Neural progenitor cell (in vitro differentiated cells): ENCODE measurements around the gene ZP2.

Source experiments
- EZH2 ChIP-seq: fragments of 200-600 bp; sonication (generic); IDR thresholded peaks from 2 replicates; pipeline ENCODE4 v1.6.1; 2017; ENCODE audit warnings: antibody characterized with exemption, mild to moderate bottlenecking, moderate library complexity
- EZH2phosphoT487 ChIP-seq: fragments of 200-600 bp; sonication (generic); IDR thresholded peaks from 2 replicates; pipeline ENCODE4 v1.6.1; 2017; ENCODE audit warnings: antibody characterized with exemption
- TF ChIP-seq, protein P1 (sequence below): fragments of 200-600 bp; sonication (generic); IDR thresholded peaks from 2 replicates; pipeline ENCODE4 v1.5.1; 2017; ENCODE audit warnings: antibody characterized with exemption, mild to moderate bottlenecking

DNA sequence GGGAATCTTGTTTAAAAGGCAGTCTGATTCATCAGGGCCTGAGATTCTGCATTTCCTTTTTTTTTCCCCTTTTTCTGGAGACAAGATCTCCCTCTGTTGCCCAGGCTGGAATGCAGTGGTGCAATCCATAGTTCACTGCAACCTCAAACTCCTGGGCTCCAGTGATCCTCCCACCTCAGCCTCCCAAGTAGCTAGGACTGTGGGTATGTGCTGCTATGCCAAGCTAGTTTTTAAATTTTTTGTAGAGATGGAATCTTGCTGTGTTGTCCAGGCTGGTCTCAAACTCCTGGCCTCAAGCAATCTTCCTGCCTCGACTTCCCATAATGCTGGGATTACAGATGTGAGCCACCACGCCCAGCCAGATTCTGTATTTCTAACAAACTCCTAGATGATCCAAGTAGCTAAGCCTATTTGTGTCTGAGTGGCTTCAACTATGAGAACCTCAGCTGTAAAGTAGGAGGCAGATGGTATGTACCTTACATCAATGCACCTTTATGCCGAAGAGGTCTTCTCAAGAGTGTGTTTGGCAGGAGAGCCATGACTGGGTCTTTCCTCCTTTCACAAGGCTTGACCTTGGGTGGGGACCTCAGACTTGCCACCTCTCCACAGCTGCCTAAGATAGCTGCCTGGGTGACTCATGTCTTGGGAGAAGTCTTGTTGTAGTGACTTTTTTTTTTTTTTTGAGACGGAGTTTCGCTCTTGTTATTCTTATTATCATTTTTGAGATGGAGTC is 42.0 kb downstream of the ZP2 start:
- TF ChIP-seq EZH2phosphoT487 (no peak), EZH2 (no peak)
- TF ChIP-seq, protein P1, sequence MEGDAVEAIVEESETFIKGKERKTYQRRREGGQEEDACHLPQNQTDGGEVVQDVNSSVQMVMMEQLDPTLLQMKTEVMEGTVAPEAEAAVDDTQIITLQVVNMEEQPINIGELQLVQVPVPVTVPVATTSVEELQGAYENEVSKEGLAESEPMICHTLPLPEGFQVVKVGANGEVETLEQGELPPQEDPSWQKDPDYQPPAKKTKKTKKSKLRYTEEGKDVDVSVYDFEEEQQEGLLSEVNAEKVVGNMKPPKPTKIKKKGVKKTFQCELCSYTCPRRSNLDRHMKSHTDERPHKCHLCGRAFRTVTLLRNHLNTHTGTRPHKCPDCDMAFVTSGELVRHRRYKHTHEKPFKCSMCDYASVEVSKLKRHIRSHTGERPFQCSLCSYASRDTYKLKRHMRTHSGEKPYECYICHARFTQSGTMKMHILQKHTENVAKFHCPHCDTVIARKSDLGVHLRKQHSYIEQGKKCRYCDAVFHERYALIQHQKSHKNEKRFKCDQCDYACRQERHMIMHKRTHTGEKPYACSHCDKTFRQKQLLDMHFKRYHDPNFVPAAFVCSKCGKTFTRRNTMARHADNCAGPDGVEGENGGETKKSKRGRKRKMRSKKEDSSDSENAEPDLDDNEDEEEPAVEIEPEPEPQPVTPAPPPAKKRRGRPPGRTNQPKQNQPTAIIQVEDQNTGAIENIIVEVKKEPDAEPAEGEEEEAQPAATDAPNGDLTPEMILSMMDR = no peak
